HFFc6 (cell line): Measurements from ENCODE around the gene STMN3. TPM values are rescaled to one million over a fixed set of nuclear protein-coding genes. Genes with fewer than 3 reads are reported as not detected.

Source experiments
- DNase-seq: peaks from one replicate; pipeline ENCODE4 v3.0.0-alpha.2; 2018
- H3K27ac Mint-ChIP-seq: 2 replicates; pipeline ENCODE4 v1.8.0; 2020; ENCODE audit warnings: mild to moderate bottlenecking, mixed read lengths
- H3K27me3 Mint-ChIP-seq: 2 replicates; pipeline ENCODE4 v1.8.0; 2021; ENCODE audit warnings: mild to moderate bottlenecking, moderate library complexity, mixed read lengths; ENCODE audit not compliant: insufficient read depth
- H3K36me3 Mint-ChIP-seq: 2 replicates; pipeline ENCODE4 v1.8.0; 2021; ENCODE audit warnings: low read depth, mixed read lengths
- H3K4me1 Mint-ChIP-seq: 2 replicates; pipeline ENCODE4 v1.8.0; 2020; ENCODE audit warnings: low read depth, mixed read lengths
- H3K4me3 Mint-ChIP-seq: 2 replicates; pipeline ENCODE4 v1.8.0; 2020; ENCODE audit warnings: mild to moderate bottlenecking, moderate library complexity, mixed read lengths
- H3K9me3 Mint-ChIP-seq: 2 replicates; pipeline ENCODE4 v1.8.0; 2020; ENCODE audit warnings: mild to moderate bottlenecking, mixed read lengths
- CTCF ChIP-seq: fragments of 200-600 bp; sonication (generic); IDR thresholded peaks from 2 replicates; pipeline ENCODE4 v1.5.0; 2021; ENCODE audit warnings: antibody characterized with exemption, mild to moderate bottlenecking
- total RNA-seq, 6 experiments: library from RNA; stranded (reverse); fragmentation: NEBNext Ultra II Directional; extraction: Animal tissue kit (Norgen Biotek cat#: 25700); gene quantifications; 2 replicates in 1 of 6; 3 replicates in 5 of 6; pipeline ENCODE4 v1.2.3, GENCODE V29; 2021

STMN3 gene
- total RNA-seq, 6 experiments from 2014 or later, result 0.77 to 3.2 (median 1.5) TPM

GRCh38 chr20:63598479-63599395 is 54.5 kb downstream of the STMN3 start:
- no peak for DNase-seq
- no peaks in the 10 kb centered on the region; the same call in none of the 2 replicates for H3K27me3 Mint-ChIP-seq
- H3K36me3 Mint-ChIP-seq, result peaks cover 32% of the 10 kb centered on the region
- no peaks in the 10 kb centered on the region for H3K9me3 Mint-ChIP-seq
- no peak overlapping the region for H3K27ac Mint-ChIP-seq
- no peak for TF ChIP-seq CTCF
- peaks cover 17% of the 10 kb centered on the region; the same call in 1 of the 2 replicates for H3K4me1 Mint-ChIP-seq
- no peak overlapping the region for H3K4me3 Mint-ChIP-seq

GRCh38 chr20:63597651-63598478 is 55.4 kb downstream of the STMN3 start:
- peaks cover 34% of the 10 kb centered on the region for H3K36me3 Mint-ChIP-seq
- no peaks in the 10 kb centered on the region for H3K9me3 Mint-ChIP-seq
- no peak overlapping the region for H3K4me3 Mint-ChIP-seq

GRCh38 chr20:63596423-63596822 is 56.8 kb downstream of the STMN3 start:
- no peaks in the 10 kb centered on the region for H3K9me3 Mint-ChIP-seq
- no peak overlapping the region for H3K4me3 Mint-ChIP-seq
- H3K27me3 Mint-ChIP-seq, result no peaks in the 10 kb centered on the region; the same call in 1 of the 2 replicates
- no peak overlapping the region for H3K27ac Mint-ChIP-seq
- no peak for DNase-seq
- no peak for TF ChIP-seq CTCF
- peaks cover 17% of the 10 kb centered on the region; the same call in 1 of the 2 replicates for H3K4me1 Mint-ChIP-seq
- H3K36me3 Mint-ChIP-seq, result peaks cover 30% of the 10 kb centered on the region

More at GRCh38 chr20:63597651-63598478, 55.4 kb downstream of the STMN3 start:
- DNase-seq, result no peak
- Mint-ChIP-seq H3K27me3 (no peaks in the 10 kb centered on the region; the same call in none of the 2 replicates), H3K4me1 (peaks cover 17% of the 10 kb centered on the region; the same call in 1 of the 2 replicates), H3K27ac (no peak overlapping the region)
- no peak for TF ChIP-seq CTCF

GRCh38 chr20:63595416-63596127 is 57.7 kb downstream of the STMN3 start:
- TF ChIP-seq CTCF, result no peak
- Mint-ChIP-seq H3K27me3 (no peaks in the 10 kb centered on the region; the same call in 1 of the 2 replicates), H3K4me1 (peaks cover 17% of the 10 kb centered on the region; the same call in 1 of the 2 replicates), H3K4me3 (no peak overlapping the region), H3K9me3 (no peaks in the 10 kb centered on the region), H3K36me3 (peaks cover 28% of the 10 kb centered on the region; the same call in 1 of the 2 replicates), H3K27ac (no peak overlapping the region)
- no peak for DNase-seq

DNA sequence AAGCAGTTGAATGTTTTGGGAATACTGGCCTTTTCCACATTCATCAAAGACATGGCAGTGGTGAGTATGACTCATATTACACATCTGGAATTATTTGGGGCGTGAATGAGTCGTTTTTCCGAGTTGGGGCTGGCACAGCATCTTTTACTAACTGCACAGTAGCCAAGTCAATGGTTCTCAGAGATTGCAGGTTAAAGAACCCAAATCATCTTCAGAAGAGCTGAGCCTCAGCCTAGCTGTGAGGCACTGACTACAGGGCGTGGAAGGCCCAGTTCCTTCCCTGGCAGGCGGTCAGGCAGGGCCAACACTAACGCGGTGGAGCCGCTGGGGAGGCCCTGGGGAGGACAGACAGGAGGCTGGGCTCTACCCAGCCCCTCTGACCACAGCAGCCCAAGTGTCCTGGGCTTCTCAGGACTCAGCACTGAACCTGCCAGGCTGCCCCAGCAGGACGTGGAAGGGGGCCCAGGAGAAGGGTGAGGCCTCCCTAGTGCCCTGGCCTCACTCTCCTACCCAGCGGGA is 59.1 kb downstream of the STMN3 start:
- DNase-seq, result peak; percentile 27
- peaks cover 12% of the 10 kb centered on the region; the same call in 1 of the 2 replicates for H3K4me1 Mint-ChIP-seq
- no peaks in the 10 kb centered on the region; the same call in none of the 2 replicates for H3K27me3 Mint-ChIP-seq
- no peak for TF ChIP-seq CTCF
- H3K4me3 Mint-ChIP-seq, result no peak overlapping the region
- no peaks in the 10 kb centered on the region for H3K9me3 Mint-ChIP-seq
- H3K27ac Mint-ChIP-seq, result no peak overlapping the region
- H3K36me3 Mint-ChIP-seq, result peaks cover 15% of the 10 kb centered on the region; the same call in 1 of the 2 replicates
